ENCODE measurements around the gene BHLHA9.

BHLHA9 gene

GRCh38 chr17:1275205-1275961 lies 5.1 kb downstream of the BHLHA9 start:
- Histone ChIP-seq H3K79me2 (ENCODE audit: control insufficient read depth, insufficient read depth, low read length, poor library complexity) (no peaks in the 10 kb centered on the region), H3K9ac (ENCODE audit: low read length) (no peak overlapping the region), H3K14ac (ENCODE audit: low read length) (no peak overlapping the region), H3K18ac (ENCODE audit: low read length) (no peak overlapping the region), H2BK5ac (ENCODE audit: low read depth, low read length, poor library complexity) (no peak overlapping the region), H2AFZ (ENCODE audit: insufficient read depth, low read length, poor library complexity) (no peak overlapping the region), H2BK120ac (ENCODE audit: insufficient read depth, low read length, poor library complexity) (no peak overlapping the region), H3K79me1 (ENCODE audit: low read length) (no peaks in the 10 kb centered on the region), H2AK5ac (ENCODE audit: low read length) (no peak overlapping the region), H4K8ac (ENCODE audit: low read depth, low read length) (no peak overlapping the region), H3K27ac (ENCODE audit: low read depth, low read length) (no peak overlapping the region), H3K4me3 (ENCODE audit: low read depth, low read length) (no peak overlapping the region), H3K4me2 (ENCODE audit: low read length) (no peak overlapping the region), H4K12ac (ENCODE audit: low read depth, low read length) (no peak overlapping the region), H3K9me3 (ENCODE audit: insufficient read depth, low read depth, low read length) (peaks cover 4% of the 10 kb centered on the region), H2BK12ac (ENCODE audit: low read length) (no peak overlapping the region), H3K4me1 (ENCODE audit: control insufficient read depth in 1 of 2, insufficient read depth in 2 of 2, low read length in 2 of 2) (no peaks in the 10 kb centered on the region), H3K4ac (ENCODE audit: low read depth, low read length) (no peak overlapping the region), H3K27me3 (ENCODE audit: insufficient read depth, low read length) (no peaks in the 10 kb centered on the region), H3K23ac (ENCODE audit: low read length) (no peak overlapping the region), H4K91ac (ENCODE audit: low read depth, low read length) (no peak overlapping the region), H3K36me3 (ENCODE audit: control insufficient read depth in 1 of 2, insufficient read depth in 2 of 2, low read length in 2 of 2) (no peaks in the 10 kb centered on the region)
- WGBS (ENCODE audit: extremely low coverage, insufficient coverage, insufficient read length): 96% methylated on average over 4 of the region's 10 CpGs
- DNase-seq: no peak

- Histone ChIP-seq H3K27ac (ENCODE audit: low read depth, low read length) (no peak overlapping the region), H3K36me3 (ENCODE audit: control insufficient read depth in 1 of 2, insufficient read depth in 2 of 2, low read length in 2 of 2) (no peaks in the 10 kb centered on the region), H3K4me1 (ENCODE audit: control insufficient read depth in 1 of 2, insufficient read depth in 2 of 2, low read length in 2 of 2) (no peaks in the 10 kb centered on the region), H3K4ac (ENCODE audit: low read depth, low read length) (no peak overlapping the region), H2BK12ac (ENCODE audit: low read length) (no peak overlapping the region), H2BK5ac (ENCODE audit: low read depth, low read length, poor library complexity) (no peak overlapping the region), H3K79me1 (ENCODE audit: low read length) (no peaks in the 10 kb centered on the region), H3K23ac (ENCODE audit: low read length) (no peak overlapping the region), H3K9ac (ENCODE audit: low read length) (no peak overlapping the region), H3K9me3 (ENCODE audit: insufficient read depth, low read depth, low read length) (peaks cover 4% of the 10 kb centered on the region), H4K8ac (ENCODE audit: low read depth, low read length) (no peak overlapping the region), H2AFZ (ENCODE audit: insufficient read depth, low read length, poor library complexity) (no peak overlapping the region), H3K4me3 (ENCODE audit: low read depth, low read length) (no peak overlapping the region), H2BK120ac (ENCODE audit: insufficient read depth, low read length, poor library complexity) (no peak overlapping the region), H3K4me2 (ENCODE audit: low read length) (no peak overlapping the region), H2AK5ac (ENCODE audit: low read length) (no peak overlapping the region), H3K79me2 (ENCODE audit: control insufficient read depth, insufficient read depth, low read length, poor library complexity) (no peaks in the 10 kb centered on the region), H3K18ac (ENCODE audit: low read length) (no peak overlapping the region), H3K27me3 (ENCODE audit: insufficient read depth, low read length) (no peaks in the 10 kb centered on the region), H4K12ac (ENCODE audit: low read depth, low read length) (no peak overlapping the region), H4K91ac (ENCODE audit: low read depth, low read length) (no peak overlapping the region), H3K14ac (ENCODE audit: low read length) (no peak overlapping the region)
- DNase-seq: peak in 1 of 2 donors; percentile 58
- no CpG with 5 or more reads among the region's 28 CpGs for WGBS (ENCODE audit: extremely low coverage, insufficient coverage, insufficient read length)
Observed at GRCh38 chr17:1275962-1276736, 5.9 kb downstream of the BHLHA9 start.

GRCh38 chr17:1280652-1281051 lies 10.4 kb downstream of the BHLHA9 start:
- no peak overlapping the region for H3K14ac ChIP-seq (ENCODE audit: low read length)
- H2BK12ac ChIP-seq (ENCODE audit: low read length): no peak overlapping the region
- DNase-seq: no peak
- H3K4me2 ChIP-seq (ENCODE audit: low read length): no peak overlapping the region
- no peaks in the 10 kb centered on the region for H3K27me3 ChIP-seq (ENCODE audit: insufficient read depth, low read length)
- no peak overlapping the region for H4K91ac ChIP-seq (ENCODE audit: low read depth, low read length)
- no peak overlapping the region for H3K18ac ChIP-seq (ENCODE audit: low read length)
- no peak overlapping the region for H3K27ac ChIP-seq (ENCODE audit: low read depth, low read length)
- no peak overlapping the region for H3K4me3 ChIP-seq (ENCODE audit: low read depth, low read length)
- peaks cover 4% of the 10 kb centered on the region for H3K9me3 ChIP-seq (ENCODE audit: insufficient read depth, low read depth, low read length)
- H4K8ac ChIP-seq (ENCODE audit: low read depth, low read length): no peak overlapping the region
- no peaks in the 10 kb centered on the region for H3K79me1 ChIP-seq (ENCODE audit: low read length)
- H3K4ac ChIP-seq (ENCODE audit: low read depth, low read length): no peak overlapping the region
- no peaks in the 10 kb centered on the region for H3K79me2 ChIP-seq (ENCODE audit: control insufficient read depth, insufficient read depth, low read length, poor library complexity)
- H3K4me1 ChIP-seq (ENCODE audit: control insufficient read depth in 1 of 2, insufficient read depth in 2 of 2, low read length in 2 of 2): no peaks in the 10 kb centered on the region
- H2AFZ ChIP-seq (ENCODE audit: insufficient read depth, low read length, poor library complexity): no peak overlapping the region
- no CpG with 5 or more reads among the region's 23 CpGs for WGBS (ENCODE audit: extremely low coverage, insufficient coverage, insufficient read length)
- no peak overlapping the region for H2BK120ac ChIP-seq (ENCODE audit: insufficient read depth, low read length, poor library complexity)
- no peaks in the 10 kb centered on the region for H3K36me3 ChIP-seq (ENCODE audit: control insufficient read depth in 1 of 2, insufficient read depth in 2 of 2, low read length in 2 of 2)
- H3K23ac ChIP-seq (ENCODE audit: low read length): no peak overlapping the region
- no peak overlapping the region for H4K12ac ChIP-seq (ENCODE audit: low read depth, low read length)
- H2AK5ac ChIP-seq (ENCODE audit: low read length): no peak overlapping the region
- no peak overlapping the region for H2BK5ac ChIP-seq (ENCODE audit: low read depth, low read length, poor library complexity)
- no peak overlapping the region for H3K9ac ChIP-seq (ENCODE audit: low read length)

GRCh38 chr17:1286379-1287106 lies 16.3 kb downstream of the BHLHA9 start:
- no CpG with 5 or more reads among the region's 19 CpGs for WGBS (ENCODE audit: extremely low coverage, insufficient coverage, insufficient read length)
- peaks cover 7% of the 10 kb centered on the region for H3K9me3 ChIP-seq (ENCODE audit: insufficient read depth, low read depth, low read length)
- no peak overlapping the region for H2BK5ac ChIP-seq (ENCODE audit: low read depth, low read length, poor library complexity)
- H3K79me1 ChIP-seq (ENCODE audit: low read length): no peaks in the 10 kb centered on the region
- no peak overlapping the region for H3K9ac ChIP-seq (ENCODE audit: low read length)
- no peaks in the 10 kb centered on the region for H3K4me1 ChIP-seq (ENCODE audit: control insufficient read depth in 1 of 2, insufficient read depth in 2 of 2, low read length in 2 of 2)
- no peak overlapping the region for H2AK5ac ChIP-seq (ENCODE audit: low read length)
- H3K4me2 ChIP-seq (ENCODE audit: low read length): no peak overlapping the region
- no peak overlapping the region for H4K91ac ChIP-seq (ENCODE audit: low read depth, low read length)
- no peaks in the 10 kb centered on the region for H3K79me2 ChIP-seq (ENCODE audit: control insufficient read depth, insufficient read depth, low read length, poor library complexity)
- no peak overlapping the region for H2BK12ac ChIP-seq (ENCODE audit: low read length)
- H3K27ac ChIP-seq (ENCODE audit: low read depth, low read length): no peak overlapping the region
- H2BK120ac ChIP-seq (ENCODE audit: insufficient read depth, low read length, poor library complexity): no peak overlapping the region
- H3K14ac ChIP-seq (ENCODE audit: low read length): no peak overlapping the region
- peak overlapping the region; percentile 17 for H3K4me3 ChIP-seq (ENCODE audit: low read depth, low read length)
- no peak overlapping the region for H3K18ac ChIP-seq (ENCODE audit: low read length)
- H4K8ac ChIP-seq (ENCODE audit: low read depth, low read length): no peak overlapping the region
- H2AFZ ChIP-seq (ENCODE audit: insufficient read depth, low read length, poor library complexity): no peak overlapping the region
- no peaks in the 10 kb centered on the region for H3K36me3 ChIP-seq (ENCODE audit: control insufficient read depth in 1 of 2, insufficient read depth in 2 of 2, low read length in 2 of 2)
- H3K23ac ChIP-seq (ENCODE audit: low read length): no peak overlapping the region
- H3K27me3 ChIP-seq (ENCODE audit: insufficient read depth, low read length): no peaks in the 10 kb centered on the region
- H3K4ac ChIP-seq (ENCODE audit: low read depth, low read length): no peak overlapping the region
- no peak overlapping the region for H4K12ac ChIP-seq (ENCODE audit: low read depth, low read length)
- no peak for DNase-seq

Data from trophoblast cell (in vitro differentiated cells and primary cell).